GM19395 (cell line): ENCODE measurements around the gene HGFAC.

Experiments used
- ATAC-seq: cut with Tn5 transposase; IDR thresholded peaks from one replicate; pipeline ENCODE4 v1.9.1; 2021; ENCODE audit warnings: mild to moderate bottlenecking, moderate library complexity; ENCODE audit not compliant: unreplicated experiment

Gene HGFAC

DNA sequence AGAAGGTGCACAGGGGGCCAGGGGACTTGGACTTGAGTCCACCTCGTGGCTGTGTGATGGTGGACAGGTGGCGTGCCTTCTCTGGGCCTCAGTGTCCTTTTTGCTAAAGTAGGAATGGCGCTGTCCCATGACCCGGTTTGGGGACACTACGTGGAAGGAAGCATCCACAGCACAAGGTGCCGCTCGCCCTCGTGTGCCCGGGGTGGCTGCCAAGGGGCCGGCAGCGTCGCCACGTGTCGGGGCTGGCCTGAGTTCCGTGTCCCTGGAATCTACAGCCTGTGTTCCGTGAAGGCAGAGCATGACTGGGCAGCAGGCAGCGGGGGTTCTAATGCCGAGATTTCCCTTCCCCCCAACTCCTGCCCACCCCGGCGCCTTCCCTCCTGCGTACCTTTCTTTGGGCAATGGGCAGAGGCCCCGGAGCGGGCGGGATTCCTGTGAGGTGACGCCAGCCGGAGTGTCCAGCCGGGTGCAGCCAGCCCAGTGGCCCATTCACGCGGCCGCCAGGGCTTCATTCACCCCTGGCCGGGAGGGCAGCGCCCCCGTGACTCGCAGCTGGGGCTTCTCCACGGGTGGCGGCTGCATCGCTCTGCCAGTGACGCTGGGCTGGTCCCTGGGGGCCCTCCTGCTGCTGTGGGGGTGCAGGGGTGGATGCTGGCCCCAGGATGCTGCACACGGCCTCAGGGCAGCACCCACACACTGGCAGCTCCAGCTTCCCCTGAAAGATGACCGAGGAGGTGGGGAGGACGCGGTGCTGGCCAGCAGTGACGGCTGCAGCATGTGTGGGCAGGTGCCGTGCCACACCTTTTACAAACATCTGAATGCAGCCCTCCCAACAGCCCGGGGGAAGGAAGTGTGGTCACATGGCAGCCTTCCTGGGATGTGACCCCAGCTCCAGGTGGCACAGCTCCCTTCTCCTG lies 42.5 kb downstream of the HGFAC start:
- ATAC-seq = no peak

DNA sequence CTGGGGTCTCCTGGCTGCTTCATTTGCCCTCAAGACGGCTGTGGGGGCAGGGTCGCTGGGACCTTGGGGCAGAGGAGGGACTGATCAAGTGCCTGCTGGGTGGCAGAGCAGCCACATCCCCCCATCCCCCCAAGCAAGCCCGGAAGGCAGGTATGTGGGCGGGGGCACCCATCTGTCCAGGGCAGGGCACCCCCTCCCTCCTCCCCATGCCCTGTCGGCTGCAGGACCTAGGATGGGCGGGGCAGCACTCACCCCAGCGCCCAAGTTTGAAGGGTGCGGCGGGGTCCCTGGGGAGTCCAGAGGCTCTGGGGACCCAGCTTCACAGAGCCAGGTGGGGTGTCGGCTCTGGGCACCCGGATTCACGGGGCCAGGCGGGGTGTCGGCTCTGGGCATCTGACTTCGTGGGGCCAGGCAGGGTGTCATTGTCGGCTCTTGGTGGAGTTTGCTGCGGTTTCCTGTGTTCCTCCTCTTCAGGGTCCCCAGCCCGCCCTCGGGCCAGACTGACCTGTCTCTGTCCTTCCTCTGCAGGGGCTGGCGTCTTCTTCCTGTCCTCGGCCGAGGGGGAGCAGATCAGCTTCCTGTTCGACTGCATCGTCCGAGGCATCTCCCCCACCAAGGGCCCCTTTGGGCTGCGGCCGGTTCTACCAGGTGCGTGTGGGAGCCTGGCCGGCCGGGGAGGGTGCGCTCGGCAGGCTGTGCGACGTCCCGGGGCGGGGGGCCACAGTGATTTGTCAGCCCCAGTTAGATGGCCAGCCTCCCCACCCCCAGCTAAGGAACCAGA lies 43.4 kb downstream of the HGFAC start:
- ATAC-seq = no peak

DNA sequence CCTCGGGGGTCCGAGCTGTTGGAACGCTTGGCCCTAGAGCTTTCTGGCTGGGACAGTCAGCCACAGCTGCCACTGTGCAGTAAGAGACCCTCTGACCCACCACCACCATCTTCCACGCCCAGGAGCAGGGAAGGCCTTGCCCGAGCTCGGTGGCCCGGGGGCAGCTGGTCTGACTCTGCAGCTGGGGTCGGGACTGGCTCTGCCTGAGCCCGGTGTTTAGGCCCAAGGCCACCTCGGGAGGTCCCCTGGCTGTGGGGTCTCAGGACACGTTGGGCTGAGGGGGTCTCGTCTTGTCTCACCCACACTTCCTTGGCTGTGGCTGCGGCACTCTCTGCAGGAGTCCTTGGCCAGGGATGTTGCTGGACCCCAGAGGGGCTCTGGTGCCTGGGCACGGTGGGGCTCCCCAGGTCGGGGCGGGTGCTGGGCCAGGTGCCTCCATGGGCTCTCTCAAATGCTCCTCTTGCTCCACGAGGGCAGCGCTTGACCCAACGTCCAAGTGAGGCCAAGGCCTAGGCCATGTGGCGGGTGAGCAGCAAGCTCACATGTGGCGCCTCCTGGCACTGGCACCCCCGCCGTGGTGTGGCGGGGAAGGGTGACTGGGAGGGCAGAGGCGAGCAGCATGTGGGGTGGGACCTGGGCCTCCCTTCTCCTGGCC lies 44.2 kb downstream of the HGFAC start:
- ATAC-seq = no peak

DNA sequence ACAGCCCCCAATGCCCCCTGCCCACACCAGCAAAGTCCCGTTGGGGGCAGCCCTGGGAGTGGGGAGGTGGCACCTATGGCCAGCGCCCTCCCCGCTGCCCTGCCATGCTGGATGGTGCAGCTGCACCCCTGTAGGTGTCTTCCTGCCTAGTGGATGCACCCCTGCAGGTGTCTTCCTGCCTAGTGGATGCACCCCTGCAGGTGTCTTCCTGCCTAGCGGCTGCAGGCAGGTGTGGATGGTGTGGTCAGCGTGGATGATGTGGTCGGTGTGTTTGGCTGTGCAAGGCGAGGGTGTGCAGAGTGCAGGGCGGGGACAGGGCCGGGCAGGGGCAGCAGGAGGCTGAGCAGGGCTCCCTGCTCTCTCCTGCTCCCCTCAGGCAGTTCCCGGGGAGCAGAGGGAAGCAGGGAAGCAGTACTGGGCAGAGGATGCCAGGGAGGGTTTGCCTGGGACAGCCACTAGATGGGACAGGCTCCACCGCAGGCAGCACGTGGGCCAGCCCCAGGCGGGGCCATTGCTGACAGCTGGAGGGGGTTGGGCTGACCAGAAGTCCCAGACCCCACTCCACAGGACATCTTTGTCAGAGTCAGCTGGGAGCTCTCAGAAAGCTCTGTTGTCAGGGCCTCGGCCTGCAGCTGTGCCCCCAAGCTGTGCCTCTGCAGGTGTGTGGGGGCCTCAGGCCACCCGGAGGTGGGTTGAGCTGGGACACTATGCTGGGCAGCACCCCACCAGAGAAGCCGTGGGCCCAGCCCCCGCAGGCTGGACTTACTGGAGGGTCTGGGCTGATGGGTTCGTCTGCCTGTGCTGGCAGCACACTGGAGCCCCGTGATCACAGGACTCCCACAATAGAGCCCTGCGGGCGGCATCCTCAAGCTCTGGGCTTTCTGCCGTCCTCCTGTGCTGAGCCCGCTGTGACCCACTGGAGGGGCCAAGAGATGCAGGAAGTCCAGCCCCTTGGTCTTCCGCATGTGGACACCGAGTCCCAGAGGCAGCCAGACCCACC lies 45.1 kb downstream of the HGFAC start:
- no peak for ATAC-seq

DNA sequence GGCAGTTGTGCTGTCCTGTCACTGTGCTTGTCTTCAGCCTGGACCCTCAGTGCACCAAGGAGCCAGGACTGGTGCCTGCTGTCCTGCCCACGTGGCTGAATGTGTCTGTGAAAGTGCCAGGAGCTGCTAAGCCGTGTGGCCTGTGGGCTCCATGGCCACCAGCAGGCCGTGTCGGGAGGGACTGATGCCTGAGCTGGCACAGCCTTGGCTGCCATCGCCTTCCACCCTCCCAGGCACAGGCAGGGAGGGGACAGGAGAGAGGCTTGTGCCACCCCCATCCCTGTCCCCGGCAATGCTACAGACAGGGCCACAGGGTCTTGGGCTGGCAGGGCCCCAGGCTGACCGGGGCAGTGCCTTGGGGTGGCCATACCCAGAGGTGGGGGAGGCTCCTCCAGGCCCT lies 46.1 kb downstream of the HGFAC start:
- no peak for ATAC-seq

DNA sequence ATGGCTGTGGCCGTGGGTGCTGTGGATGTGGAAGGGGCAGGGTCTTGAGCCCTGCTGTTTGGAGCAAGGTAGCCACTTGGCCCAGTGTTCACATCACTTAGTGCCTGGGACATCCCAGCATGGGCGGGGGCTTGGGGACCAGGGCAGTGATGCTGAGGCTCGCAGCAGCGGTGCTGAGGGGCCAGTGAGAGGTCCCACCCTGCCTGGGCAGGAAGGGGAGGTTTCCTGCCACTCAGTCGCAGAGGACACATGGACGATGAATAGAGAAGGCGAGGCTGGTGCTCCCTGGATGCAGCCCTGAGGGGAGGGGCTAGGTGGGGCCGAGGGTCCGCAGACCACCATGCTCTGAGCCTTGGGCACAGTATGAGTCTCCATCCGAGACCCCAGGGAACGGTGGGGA lies 47.1 kb downstream of the HGFAC start:
- ATAC-seq = no peak

DNA sequence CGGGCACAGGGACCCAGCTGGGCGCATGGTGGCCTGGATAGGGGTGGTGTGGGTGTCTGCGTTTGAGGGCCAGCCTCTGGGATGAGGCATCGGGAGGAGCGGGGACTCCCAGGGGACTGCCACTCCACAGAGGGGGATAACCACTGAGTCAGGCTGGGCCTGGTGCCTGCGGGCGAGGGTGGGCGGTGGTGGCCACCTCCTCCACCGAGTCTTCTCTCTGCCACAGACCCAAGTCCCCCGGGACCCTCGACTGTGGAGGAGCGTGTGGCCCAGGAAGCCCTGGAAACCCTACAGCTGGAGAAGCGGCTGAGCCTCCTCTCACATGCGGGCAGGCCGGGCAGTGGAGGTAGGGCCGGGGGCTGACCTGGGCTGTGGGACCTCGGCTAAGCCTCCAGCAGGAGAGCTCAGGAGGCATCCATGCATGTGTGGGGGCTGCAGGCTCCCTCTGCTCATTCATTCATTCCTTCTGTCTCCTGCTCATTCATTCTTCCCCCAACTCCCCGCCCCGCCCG lies 47.7 kb downstream of the HGFAC start:
- no peak for ATAC-seq

DNA sequence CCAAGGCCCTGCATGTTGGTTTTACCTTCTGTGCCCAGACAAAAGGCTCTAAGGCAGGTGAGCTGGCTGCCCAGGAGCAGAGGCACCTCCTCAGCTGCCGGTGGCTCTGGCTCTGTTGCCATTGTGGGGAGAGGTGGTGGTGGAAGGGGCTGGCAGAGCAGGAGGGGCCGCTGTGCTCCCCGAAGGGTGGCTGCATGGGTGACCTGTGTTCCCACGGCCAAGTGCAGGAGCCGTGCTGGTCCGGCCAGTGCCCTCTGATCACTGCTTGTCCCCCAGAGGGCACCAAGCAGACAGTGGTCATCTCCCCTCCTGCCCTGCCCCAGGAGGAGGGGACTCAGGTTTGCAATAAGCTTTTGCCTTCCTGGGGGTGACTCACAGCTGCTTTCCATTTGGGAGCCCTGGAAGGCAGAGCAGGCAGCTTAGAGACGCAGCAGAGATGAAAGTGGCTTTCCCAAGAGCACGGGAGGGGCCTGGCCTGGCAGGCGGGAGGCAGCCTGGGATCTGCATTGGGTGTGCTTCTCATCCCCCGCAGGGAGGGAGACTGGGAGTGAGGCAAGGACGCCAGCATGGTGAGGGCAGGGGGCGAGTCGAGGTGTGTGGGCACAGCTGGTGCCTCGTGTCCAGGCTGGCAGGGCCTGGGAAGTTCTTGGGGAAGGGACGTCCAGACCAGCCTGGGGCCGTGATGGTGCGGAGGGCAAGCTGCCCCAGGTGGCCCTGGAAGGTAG lies 50.1 kb downstream of the HGFAC start:
- no peak for ATAC-seq

DNA sequence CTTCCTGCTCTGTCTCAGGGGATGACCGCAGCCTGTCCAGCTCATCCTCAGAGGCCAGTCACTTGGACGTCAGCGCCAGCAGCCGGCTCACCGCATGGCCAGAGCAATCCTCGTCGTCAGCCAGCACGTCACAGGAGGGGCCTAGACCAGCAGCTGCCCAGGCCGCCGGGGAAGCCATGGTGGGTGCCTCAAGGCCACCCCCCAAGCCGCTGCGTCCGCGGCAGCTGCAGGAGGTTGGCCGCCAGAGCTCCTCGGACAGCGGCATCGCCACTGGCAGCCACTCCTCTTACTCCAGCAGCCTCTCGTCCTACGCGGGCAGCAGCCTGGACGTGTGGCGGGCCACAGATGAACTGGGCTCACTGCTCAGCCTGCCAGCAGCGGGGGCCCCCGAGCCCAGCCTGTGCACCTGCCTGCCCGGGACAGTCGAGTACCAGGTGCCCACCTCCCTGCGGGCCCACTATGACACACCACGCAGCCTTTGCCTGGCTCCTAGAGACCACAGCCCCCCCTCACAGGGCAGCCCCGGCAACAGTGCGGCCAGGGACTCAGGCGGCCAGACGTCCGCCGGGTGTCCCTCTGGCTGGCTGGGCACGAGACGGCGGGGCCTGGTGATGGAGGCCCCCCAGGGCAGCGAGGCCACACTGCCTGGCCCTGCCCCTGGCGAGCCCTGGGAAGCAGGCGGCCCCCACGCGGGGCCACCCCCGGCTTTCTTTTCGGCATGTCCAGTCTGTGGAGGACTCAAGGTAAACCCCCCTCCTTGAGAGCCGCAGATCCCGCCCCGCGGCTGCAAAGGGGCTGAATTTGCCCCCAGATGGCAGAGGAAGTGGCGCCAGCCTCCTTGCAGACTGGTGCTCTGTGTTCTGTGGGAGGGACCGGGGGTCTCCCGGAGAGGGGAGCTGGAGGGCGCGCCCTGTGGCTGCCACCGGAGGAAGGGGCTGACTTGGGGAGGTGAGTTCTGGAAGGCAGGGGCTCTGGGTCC lies 51.3 kb downstream of the HGFAC start:
- no peak for ATAC-seq

DNA sequence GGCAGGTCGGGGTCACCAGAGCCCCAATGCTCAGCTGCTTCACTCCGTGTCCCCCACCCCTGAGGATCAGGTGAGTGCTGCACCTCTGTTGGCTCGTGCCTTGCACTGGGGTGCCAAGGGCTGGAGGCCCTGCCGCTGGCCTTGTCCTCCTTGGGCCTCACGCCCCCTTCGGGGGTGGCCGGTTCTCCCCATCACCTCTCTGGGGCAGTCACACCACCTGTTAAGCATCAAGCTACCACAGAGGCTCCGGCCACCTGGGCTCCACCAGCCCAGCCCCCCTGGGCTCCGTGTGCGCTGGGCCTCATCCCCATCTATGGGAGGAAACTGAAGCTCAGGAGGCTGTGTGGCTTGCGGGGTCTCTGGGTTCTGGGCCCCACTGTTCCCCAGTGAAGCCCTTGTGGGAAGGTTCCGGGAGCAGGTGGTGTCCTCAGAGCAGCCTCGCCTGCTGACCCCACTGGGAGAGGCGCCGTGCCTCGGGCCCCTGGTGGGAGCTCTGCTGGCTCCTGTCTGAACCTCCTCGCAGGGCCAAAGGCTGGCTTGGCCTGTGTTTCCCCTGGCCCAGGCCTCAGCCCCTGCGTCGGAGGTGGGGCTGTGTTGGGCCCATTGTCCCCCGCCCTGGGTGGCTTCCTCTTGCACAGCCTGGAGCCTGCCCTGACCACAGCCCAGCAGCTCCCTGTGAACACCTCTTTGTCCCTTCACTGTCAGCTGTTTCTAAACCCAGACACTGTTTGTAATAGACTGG lies 52.1 kb downstream of the HGFAC start:
- no peak for ATAC-seq

DNA sequence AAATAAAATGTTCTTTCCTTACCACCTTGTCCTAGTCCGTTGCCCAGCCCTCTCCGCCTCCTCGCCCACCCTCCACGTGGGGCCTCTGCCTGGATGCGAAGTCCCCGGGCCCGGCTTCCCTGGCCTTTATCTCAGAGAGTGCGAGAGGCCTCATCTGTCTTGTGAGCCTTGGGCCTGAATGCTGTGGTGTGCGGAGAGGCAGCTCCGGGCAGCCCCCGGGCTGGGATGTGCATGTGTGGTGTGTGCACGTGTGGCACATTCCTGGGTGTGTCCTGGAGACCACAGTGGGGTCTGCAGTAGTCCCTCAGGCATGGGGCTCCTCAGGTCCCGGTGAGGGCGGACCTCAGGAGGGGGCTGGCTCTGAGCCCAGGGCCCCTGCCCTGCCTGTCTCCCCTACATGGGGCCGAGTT lies 52.7 kb downstream of the HGFAC start:
- no peak for ATAC-seq

DNA sequence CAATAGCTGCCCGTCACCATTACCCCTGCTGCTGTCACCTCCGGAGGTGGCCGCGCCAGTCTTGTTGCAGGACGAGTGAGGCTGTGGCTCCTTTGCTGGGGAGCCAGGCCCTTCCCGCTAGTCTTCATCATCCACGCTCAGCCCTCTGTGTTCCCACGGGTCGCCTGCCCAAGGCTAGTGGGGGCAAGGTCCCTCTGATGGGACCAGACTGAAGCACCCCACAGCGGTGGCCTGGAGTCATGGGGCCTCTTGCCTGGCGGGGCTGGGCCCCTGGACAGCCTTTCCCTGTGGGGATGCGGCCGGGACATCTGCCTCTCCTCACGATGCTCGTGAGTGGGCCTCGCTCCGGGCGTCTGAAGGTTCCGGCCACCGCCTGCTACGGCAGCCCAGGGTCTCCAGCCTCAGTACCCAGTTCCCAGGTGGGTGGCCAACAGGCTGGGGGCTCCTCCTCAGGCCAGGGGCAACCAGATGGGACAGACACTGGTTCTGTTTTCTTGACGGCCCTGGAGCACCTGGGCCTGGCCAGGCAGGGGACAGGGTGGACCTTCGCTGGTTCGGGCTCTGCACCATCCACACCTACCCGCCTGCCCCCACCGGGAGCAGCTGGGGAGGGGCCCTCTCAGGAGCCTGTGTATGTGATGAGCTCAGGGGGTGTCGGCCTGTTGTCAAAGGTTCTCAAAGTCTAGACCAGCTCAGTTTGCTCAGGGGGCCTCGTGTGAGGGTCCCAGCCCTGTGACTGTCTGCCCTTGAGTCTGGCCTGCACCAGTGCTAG lies 53.6 kb downstream of the HGFAC start:
- no peak for ATAC-seq

DNA sequence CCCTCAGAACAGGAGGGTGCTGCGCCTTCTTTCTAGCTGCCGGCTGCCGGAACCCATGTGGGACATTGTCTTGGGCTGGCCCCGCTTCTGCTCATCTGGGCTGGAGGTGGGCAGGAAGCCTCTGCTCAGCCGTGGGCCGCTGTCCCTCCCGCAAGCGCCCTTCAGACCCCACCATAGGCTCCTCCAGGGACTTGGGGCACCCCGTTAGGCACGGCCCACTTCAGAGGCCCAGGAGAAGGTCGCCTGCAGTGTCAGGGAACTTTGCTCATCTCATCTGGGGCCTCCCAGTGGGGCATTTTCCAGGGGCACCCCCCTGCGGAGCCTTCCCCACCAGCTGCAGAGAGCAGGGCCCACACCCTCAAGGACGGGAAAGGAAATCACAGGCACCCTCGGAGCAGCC lies 54.3 kb downstream of the HGFAC start:
- no peak for ATAC-seq

DNA sequence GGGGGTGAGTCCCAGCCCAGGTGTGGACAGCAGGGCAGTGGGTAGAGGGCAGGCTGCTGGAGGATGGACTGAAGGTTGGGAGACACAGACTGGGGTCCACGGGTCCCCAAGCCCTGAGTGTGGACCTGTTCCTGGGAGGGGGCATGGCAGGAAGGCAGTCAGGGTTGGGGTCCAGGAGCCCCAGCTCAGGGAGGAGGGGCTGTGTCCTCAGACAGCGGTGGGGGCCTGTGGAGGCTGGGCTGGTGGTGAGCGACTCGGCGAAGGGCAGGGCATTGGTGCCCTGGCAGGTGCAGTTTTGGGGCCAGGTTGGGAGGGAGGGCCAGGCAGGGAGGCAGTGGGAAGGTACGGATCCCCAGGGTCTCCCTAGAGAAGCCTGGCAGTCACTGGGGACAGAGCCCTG lies 55.3 kb downstream of the HGFAC start:
- no peak for ATAC-seq

DNA sequence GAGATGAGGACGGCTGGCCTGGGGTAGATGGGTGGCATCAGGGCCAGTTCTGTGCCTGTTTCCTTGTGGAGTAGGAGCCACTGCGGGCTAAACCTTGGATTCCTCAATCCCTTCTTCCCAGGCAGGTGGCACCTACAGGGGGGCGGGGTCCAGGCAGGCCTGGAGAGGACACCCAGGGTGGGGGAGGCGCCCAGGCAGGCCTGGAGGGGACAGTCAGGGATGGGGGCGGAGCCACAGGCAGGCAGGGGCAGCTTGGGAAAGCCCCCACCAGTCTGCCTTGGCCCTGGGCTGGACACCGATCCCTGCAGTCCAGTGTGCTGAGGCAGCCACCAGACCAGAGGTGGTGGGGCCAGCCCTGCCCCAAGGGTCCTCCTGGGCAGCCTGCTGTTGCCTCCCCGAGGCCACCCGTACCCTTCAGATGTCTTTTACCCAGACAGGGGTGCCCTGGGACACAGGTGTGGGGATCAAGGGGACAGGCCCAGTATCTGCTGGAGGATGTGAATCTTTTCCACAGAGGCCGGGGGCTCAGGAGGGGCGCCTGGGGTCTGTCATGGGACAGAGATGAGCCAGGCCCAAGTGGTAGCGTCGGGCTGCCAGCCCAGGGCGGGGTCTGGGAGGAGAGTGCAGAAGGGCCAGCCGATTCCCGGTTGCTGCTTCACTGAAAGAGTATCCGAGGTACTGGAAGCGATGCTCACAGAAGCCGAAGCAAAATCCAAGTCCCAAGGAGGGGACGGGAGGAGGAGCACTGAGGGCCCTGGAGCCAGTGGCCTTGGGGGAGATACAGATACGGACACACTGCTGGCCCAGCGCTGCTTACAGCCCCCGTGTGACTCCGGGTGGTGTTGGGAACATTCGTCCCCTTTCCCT lies 56.0 kb downstream of the HGFAC start:
- ATAC-seq = no peak

DNA sequence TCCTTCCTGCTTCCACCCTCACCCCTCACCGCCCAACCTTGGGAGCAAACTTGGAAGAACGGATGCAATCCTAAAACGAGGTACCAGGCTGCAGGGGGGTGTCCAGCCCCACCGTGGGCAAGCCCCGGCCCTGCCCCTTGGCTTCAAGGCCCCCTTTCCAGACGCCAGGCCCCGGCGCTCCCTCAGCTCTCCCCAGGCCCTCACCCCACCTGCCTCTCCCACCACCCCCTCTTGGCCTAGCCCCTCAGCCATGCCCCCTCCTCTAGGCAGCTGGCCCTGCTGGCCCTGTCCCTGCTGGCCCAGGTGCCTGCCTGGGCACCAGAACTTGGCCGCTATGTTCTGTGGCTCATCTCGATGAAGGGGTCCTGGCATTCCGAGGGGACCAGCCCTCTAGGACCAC lies 56.6 kb downstream of the HGFAC start:
- no peak for ATAC-seq
